ENCODE measurements around the gene SCLY.

Gene SCLY

DNA sequence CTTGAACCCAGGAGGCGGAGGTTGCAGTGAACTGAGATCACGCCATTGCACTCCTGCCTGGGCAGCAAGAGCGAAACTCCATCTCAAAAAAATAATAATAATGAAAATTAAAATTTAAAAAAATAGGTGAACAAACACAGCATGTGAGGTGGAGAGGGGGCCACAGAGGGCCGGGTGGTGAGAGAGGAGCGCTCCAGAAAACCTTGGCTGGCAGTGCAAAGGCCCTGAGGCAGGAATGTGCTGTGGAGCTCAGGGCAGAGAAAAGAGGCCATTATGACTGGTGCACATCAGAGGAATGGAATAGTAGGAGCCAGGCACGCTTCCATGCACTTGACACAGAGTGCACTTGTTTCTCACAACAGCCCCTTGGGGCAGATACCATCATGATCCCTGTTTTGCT, 21.6 kb upstream of the SCLY start:
- Histone ChIP-seq H3K27ac (ENCODE audit: low read depth, low read length) (no peak overlapping the region), H3K4me3 (ENCODE audit: low read depth in 1 of 2, low read length in 2 of 2) (no peak overlapping the region), H3K27me3 (ENCODE audit: control insufficient read depth in 1 of 2, insufficient read depth in 2 of 2, low read length in 2 of 2) (no peaks in the 10 kb centered on the region), H3K9me3 (ENCODE audit: control insufficient read depth in 1 of 2, low read length in 2 of 2) (no peaks in the 10 kb centered on the region), H3K4me1 (ENCODE audit: control insufficient read depth in 1 of 2, insufficient read depth in 2 of 2, low read length in 2 of 2) (no peaks in the 10 kb centered on the region), H3K9ac (ENCODE audit: low read depth in 1 of 2, low read length in 2 of 2) (no peak overlapping the region), H3K36me3 (ENCODE audit: control insufficient read depth in 1 of 2, insufficient read depth in 2 of 2, low read length in 2 of 2) (peaks cover 19 to 80% of the 10 kb centered on the region in 2 donors)

DNA sequence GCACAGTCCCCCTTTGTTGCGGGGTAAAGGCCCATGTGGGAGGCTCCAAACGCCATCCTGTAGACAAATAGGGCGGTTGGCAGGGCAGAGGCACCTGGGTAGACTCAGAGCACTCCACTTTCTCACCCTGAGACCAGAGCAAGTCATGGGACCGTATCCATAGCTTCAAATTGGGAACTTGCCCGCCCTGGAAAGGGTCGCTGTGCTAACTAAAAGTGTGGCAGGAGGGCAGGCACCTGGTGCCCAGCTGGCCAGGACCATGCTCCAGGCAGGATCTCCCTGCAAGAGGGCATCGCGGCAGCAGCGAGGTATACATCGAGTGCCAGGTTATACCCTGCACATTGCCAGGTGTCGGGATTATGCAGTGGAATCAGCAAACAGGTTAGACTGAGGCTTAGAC, 20.8 kb upstream of the SCLY start:
- Histone ChIP-seq H3K4me1 (ENCODE audit: control insufficient read depth in 1 of 2, insufficient read depth in 2 of 2, low read length in 2 of 2) (no peaks in the 10 kb centered on the region), H3K27me3 (ENCODE audit: control insufficient read depth in 1 of 2, insufficient read depth in 2 of 2, low read length in 2 of 2) (no peaks in the 10 kb centered on the region), H3K4me3 (ENCODE audit: low read depth in 1 of 2, low read length in 2 of 2) (no peak overlapping the region), H3K27ac (ENCODE audit: low read depth, low read length) (no peak overlapping the region), H3K9me3 (ENCODE audit: control insufficient read depth in 1 of 2, low read length in 2 of 2) (no peaks in the 10 kb centered on the region), H3K36me3 (ENCODE audit: control insufficient read depth in 1 of 2, insufficient read depth in 2 of 2, low read length in 2 of 2) (peaks cover 19 to 80% of the 10 kb centered on the region in 2 donors), H3K9ac (ENCODE audit: low read depth in 1 of 2, low read length in 2 of 2) (no peak overlapping the region)

DNA sequence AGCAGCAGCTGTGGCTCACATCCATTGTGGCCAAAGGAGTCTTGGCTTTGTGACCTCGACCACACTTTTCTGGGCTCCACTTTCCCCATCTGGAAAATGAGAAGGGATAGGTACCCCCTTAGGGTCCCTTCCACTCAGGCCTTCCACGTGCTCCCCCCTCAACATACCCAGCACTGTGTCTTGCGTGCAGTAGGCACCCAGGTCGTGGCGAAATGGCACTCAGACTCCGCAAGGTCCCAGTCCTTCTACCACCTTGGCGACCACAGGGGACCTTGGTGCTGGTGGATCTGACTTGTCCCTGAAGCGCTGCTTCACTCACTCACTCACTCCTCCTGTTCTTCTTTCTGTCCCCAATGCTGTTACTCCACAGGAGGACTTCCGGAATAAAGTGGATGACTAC, 19.9 kb upstream of the SCLY start:
- Histone ChIP-seq H3K27ac (ENCODE audit: low read depth, low read length) (no peak overlapping the region), H3K4me3 (ENCODE audit: low read depth in 1 of 2, low read length in 2 of 2) (no peak overlapping the region), H3K9ac (ENCODE audit: low read depth in 1 of 2, low read length in 2 of 2) (no peak overlapping the region), H3K4me1 (ENCODE audit: control insufficient read depth in 1 of 2, insufficient read depth in 2 of 2, low read length in 2 of 2) (no peaks in the 10 kb centered on the region), H3K9me3 (ENCODE audit: control insufficient read depth in 1 of 2, low read length in 2 of 2) (no peaks in the 10 kb centered on the region), H3K36me3 (ENCODE audit: control insufficient read depth in 1 of 2, insufficient read depth in 2 of 2, low read length in 2 of 2) (peaks cover 19 to 74% of the 10 kb centered on the region in 2 donors), H3K27me3 (ENCODE audit: control insufficient read depth in 1 of 2, insufficient read depth in 2 of 2, low read length in 2 of 2) (no peaks in the 10 kb centered on the region)

DNA sequence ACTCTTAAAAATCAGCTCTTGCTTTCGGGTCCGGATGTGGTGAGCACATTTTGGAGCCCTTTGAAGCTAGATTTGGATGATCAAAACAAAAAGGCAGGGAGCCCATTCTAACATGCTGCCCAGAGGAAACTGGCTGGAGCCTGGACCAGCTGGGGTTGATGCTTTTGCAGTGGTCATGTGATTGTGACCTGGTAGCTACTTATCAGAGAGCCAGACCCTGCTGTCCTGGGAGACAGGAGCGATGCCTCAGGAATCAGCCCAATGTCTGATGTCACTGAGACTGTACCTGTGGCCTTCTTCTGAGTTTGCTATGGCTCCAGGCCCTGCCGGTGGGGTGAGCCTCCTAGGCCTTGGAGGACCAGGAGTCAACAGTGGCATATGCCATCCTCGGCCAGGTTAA, 18.7 kb upstream of the SCLY start:
- Histone ChIP-seq H3K9ac (ENCODE audit: low read depth in 1 of 2, low read length in 2 of 2) (no peak overlapping the region), H3K4me3 (ENCODE audit: low read depth in 1 of 2, low read length in 2 of 2) (no peak overlapping the region), H3K36me3 (ENCODE audit: control insufficient read depth in 1 of 2, insufficient read depth in 2 of 2, low read length in 2 of 2) (peaks cover 22 to 68% of the 10 kb centered on the region in 2 donors), H3K27me3 (ENCODE audit: control insufficient read depth in 1 of 2, insufficient read depth in 2 of 2, low read length in 2 of 2) (no peaks in the 10 kb centered on the region), H3K9me3 (ENCODE audit: control insufficient read depth in 1 of 2, low read length in 2 of 2) (no peaks in the 10 kb centered on the region), H3K4me1 (ENCODE audit: control insufficient read depth in 1 of 2, insufficient read depth in 2 of 2, low read length in 2 of 2) (no peaks in the 10 kb centered on the region), H3K27ac (ENCODE audit: low read depth, low read length) (no peak overlapping the region)

DNA sequence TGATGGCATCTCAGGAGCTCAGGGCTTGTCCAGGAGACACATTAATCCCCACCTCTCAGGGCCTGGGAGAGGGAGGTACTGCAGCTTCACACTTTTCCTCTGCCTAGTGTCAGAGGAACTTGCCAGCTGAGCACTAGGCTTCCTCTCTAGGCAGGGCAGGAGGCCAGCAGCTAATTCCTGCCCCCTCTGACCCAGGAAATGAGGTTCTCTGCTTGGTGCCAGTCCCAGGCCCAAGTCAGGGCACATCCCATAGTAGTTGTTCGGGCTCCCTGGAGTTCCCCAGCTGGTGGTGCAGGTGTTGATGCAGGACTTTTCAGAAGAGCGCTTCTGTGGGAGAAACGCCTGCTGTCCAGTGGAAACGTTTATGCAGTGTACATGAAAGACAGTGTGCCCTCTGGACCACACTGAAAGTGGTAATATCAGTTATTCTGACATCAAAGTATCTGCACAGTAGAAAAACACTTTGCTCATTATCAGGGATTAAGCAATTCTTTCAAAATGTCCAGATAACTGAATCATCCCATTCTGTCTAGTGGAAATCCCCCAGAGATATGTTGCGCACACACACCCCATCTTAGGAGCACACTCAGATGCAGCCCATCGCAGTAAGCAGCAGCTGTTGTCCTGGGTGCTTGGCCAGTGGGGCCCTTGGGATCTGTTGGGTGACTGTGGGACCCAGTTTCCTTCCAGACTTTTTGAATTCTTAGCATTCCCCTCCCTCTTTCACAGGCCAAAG, 17.8 kb upstream of the SCLY start:
- Histone ChIP-seq H3K27me3 (ENCODE audit: control insufficient read depth in 1 of 2, insufficient read depth in 2 of 2, low read length in 2 of 2) (no peaks in the 10 kb centered on the region), H3K27ac (ENCODE audit: low read depth, low read length) (no peak overlapping the region), H3K4me3 (ENCODE audit: low read depth in 1 of 2, low read length in 2 of 2) (no peak overlapping the region), H3K9ac (ENCODE audit: low read depth in 1 of 2, low read length in 2 of 2) (no peak overlapping the region), H3K9me3 (ENCODE audit: control insufficient read depth in 1 of 2, low read length in 2 of 2) (no peaks in the 10 kb centered on the region), H3K4me1 (ENCODE audit: control insufficient read depth in 1 of 2, insufficient read depth in 2 of 2, low read length in 2 of 2) (no peaks in the 10 kb centered on the region), H3K36me3 (ENCODE audit: control insufficient read depth in 1 of 2, insufficient read depth in 2 of 2, low read length in 2 of 2) (peaks cover 22 to 60% of the 10 kb centered on the region in 2 donors)

DNA sequence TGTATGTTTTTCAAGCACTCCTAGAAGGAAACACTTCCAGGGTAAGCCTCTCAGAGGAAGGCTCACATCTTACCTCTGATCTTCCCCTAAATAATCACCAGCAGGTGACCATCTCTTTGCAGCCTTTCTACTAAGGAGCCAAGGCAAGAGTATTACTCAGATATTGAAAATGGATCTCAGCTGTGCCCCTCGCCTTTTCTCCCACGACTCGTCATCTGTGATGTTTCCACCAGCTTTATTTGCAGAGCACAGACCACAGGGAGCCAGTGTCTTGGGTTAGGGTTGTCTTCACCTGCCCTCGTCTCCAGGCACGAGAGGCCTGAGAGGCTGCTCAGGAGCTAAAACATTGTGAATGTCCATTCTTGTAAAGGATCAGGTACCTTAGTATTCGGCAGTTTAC, 16.9 kb upstream of the SCLY start:
- peaks cover 20 to 52% of the 10 kb centered on the region in 2 donors for H3K36me3 ChIP-seq (ENCODE audit: control insufficient read depth in 1 of 2, insufficient read depth in 2 of 2, low read length in 2 of 2)
- no peak overlapping the region for H3K4me3 ChIP-seq (ENCODE audit: low read depth in 1 of 2, low read length in 2 of 2)
- no peaks in the 10 kb centered on the region for H3K9me3 ChIP-seq (ENCODE audit: control insufficient read depth in 1 of 2, low read length in 2 of 2)
- no peaks in the 10 kb centered on the region for H3K27me3 ChIP-seq (ENCODE audit: control insufficient read depth in 1 of 2, insufficient read depth in 2 of 2, low read length in 2 of 2)
- no peak overlapping the region for H3K9ac ChIP-seq (ENCODE audit: low read depth in 1 of 2, low read length in 2 of 2)
- no peak overlapping the region for H3K27ac ChIP-seq (ENCODE audit: low read depth, low read length)
- H3K4me1 ChIP-seq (ENCODE audit: control insufficient read depth in 1 of 2, insufficient read depth in 2 of 2, low read length in 2 of 2) = no peaks in the 10 kb centered on the region

DNA sequence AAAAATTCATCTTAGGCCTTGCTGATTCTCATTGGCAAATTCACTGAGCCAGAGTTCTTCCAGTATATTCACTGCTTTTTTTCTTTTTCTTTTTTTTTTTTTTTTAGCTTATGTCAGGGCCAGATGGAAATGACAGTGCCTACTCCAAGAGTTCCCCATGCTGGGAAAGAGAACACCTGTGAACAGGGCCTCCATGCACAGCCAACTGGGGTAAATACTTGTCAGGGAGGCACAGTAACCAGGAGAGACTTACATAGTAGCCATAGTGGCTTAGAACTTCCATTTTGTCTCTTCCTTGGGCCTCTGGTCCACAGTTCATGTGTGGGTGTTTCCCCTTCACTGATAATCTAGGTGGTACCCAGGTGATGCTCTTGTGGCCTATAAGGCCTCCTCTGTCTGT, 15.2 kb upstream of the SCLY start:
- H3K27ac ChIP-seq (ENCODE audit: low read depth, low read length) = no peak overlapping the region
- H3K9me3 ChIP-seq (ENCODE audit: control insufficient read depth in 1 of 2, low read length in 2 of 2) = no peaks in the 10 kb centered on the region
- H3K4me1 ChIP-seq (ENCODE audit: control insufficient read depth in 1 of 2, insufficient read depth in 2 of 2, low read length in 2 of 2) = no peaks in the 10 kb centered on the region
- no peaks in the 10 kb centered on the region for H3K27me3 ChIP-seq (ENCODE audit: control insufficient read depth in 1 of 2, insufficient read depth in 2 of 2, low read length in 2 of 2)
- H3K36me3 ChIP-seq (ENCODE audit: control insufficient read depth in 1 of 2, insufficient read depth in 2 of 2, low read length in 2 of 2) = peaks cover 16 to 38% of the 10 kb centered on the region in 2 donors
- H3K9ac ChIP-seq (ENCODE audit: low read depth in 1 of 2, low read length in 2 of 2) = no peak overlapping the region
- no peak overlapping the region for H3K4me3 ChIP-seq (ENCODE audit: low read depth in 1 of 2, low read length in 2 of 2)

DNA sequence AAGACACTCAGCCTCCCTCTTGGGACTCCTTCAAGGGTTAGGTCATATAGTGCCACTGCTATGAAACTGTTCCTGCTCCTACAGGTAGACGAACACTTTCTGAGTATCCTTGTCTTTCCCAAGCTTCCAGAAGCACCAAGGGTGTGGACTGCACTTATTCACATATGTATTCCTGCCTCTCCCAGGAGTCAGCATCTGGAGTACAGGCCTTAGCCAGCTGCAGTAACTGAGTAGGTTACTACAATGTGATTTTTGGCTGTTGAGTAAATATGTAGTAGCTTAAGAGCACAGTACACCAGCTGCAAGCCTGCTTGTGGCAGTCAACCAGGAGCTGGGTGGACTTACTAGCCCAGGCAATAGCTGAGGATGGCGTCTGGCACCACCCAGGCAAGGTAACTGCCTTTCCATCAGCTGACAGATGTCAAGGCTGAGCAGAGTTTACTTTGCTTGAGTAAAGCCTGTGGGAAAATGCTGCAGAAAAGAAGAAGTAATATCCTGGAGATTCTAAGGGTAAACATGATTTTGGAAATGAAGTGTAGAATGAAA, 14.0 kb upstream of the SCLY start:
- Histone ChIP-seq H3K27me3 (ENCODE audit: control insufficient read depth in 1 of 2, insufficient read depth in 2 of 2, low read length in 2 of 2) (no peaks in the 10 kb centered on the region), H3K9ac (ENCODE audit: low read depth in 1 of 2, low read length in 2 of 2) (no peak overlapping the region), H3K9me3 (ENCODE audit: control insufficient read depth in 1 of 2, low read length in 2 of 2) (no peaks in the 10 kb centered on the region), H3K36me3 (ENCODE audit: control insufficient read depth in 1 of 2, insufficient read depth in 2 of 2, low read length in 2 of 2) (peaks cover 13 to 27% of the 10 kb centered on the region in 2 donors), H3K27ac (ENCODE audit: low read depth, low read length) (no peak overlapping the region), H3K4me1 (ENCODE audit: control insufficient read depth in 1 of 2, insufficient read depth in 2 of 2, low read length in 2 of 2) (no peaks in the 10 kb centered on the region), H3K4me3 (ENCODE audit: low read depth in 1 of 2, low read length in 2 of 2) (no peak overlapping the region)

DNA sequence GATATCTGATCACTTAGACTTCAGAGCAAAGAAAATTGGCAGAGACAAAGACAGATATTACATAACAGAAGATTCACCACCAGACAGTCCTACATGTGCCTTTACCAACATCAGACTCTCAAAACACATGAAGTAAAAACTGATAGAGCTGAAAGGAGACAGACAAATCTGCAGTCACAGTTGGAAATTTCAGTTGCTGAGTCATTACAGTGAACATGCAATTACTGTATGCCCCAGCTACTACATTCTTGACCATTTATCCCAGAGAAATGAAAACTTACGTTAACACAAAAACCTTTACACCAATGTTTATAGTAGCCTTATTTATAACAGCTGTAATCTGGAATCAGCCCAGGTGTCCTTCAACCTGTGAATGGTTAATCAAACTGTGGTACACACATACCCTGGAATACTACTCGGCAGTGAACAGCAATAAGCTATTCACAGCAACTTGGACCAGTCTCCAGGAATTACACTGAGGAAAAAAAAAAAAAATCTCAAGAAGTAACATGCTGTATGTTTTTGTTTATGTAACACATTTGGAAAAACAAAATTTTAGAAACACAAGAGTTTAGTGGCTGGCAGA, 7.5 kb upstream of the SCLY start:
- Histone ChIP-seq H3K4me1 (ENCODE audit: control insufficient read depth in 1 of 2, insufficient read depth in 2 of 2, low read length in 2 of 2) (no peaks in the 10 kb centered on the region), H3K27me3 (ENCODE audit: control insufficient read depth in 1 of 2, insufficient read depth in 2 of 2, low read length in 2 of 2) (no peaks in the 10 kb centered on the region), H3K9me3 (ENCODE audit: control insufficient read depth in 1 of 2, low read length in 2 of 2) (no peaks in the 10 kb centered on the region), H3K4me3 (ENCODE audit: low read depth in 1 of 2, low read length in 2 of 2) (no peak overlapping the region), H3K27ac (ENCODE audit: low read depth, low read length) (no peak overlapping the region), H3K36me3 (ENCODE audit: control insufficient read depth in 1 of 2, insufficient read depth in 2 of 2, low read length in 2 of 2) (no peaks in the 10 kb centered on the region), H3K9ac (ENCODE audit: low read depth in 1 of 2, low read length in 2 of 2) (no peak overlapping the region)

DNA sequence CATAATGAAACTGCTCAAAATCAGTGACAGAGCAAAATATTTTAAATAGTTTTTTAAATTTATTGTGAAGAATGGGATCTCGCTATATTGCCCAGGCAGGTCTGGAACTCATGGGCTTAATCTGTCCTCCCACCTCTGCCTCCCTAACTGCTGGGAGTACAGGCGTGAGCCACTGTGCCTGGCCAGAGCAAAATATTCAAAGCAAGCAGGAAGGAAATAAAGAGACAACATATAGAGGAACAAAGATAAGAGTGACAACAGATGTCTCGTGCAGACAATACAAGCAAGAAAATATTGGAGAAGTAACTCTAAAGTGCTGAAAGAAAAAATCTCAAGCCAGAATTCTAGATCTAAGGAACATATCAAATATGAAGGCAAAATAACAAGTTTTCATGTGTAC, 5.0 kb upstream of the SCLY start:
- Histone ChIP-seq H3K27me3 (ENCODE audit: control insufficient read depth in 1 of 2, insufficient read depth in 2 of 2, low read length in 2 of 2) (no peaks in the 10 kb centered on the region), H3K4me3 (ENCODE audit: low read depth in 1 of 2, low read length in 2 of 2) (no peak overlapping the region), H3K9me3 (ENCODE audit: control insufficient read depth in 1 of 2, low read length in 2 of 2) (no peaks in the 10 kb centered on the region), H3K27ac (ENCODE audit: low read depth, low read length) (no peak overlapping the region), H3K36me3 (ENCODE audit: control insufficient read depth in 1 of 2, insufficient read depth in 2 of 2, low read length in 2 of 2) (no peaks in the 10 kb centered on the region), H3K4me1 (ENCODE audit: control insufficient read depth in 1 of 2, insufficient read depth in 2 of 2, low read length in 2 of 2) (peaks cover 7 to 14% of the 10 kb centered on the region in 2 donors), H3K9ac (ENCODE audit: low read depth in 1 of 2, low read length in 2 of 2) (no peak overlapping the region)
